ENCODE measurements around the gene MRPS2.

The MRPS2 gene

GRCh38 chr9:135471791-135472640 is 28.5 kb upstream of the MRPS2 start:
- Histone ChIP-seq H3K9me2 (ENCODE audit: low read depth, low read length) (no peaks in the 10 kb centered on the region), H3K4me2 (ENCODE audit: low read length) (no peak overlapping the region), H2AFZ (ENCODE audit: low read length) (no peak overlapping the region), H3F3A (ENCODE audit: insufficient read depth, low read length) (no peaks in the 10 kb centered on the region), H3K27me3 (ENCODE audit: insufficient read depth, low read length) (no peaks in the 10 kb centered on the region; the same call in 1 of the 2 replicates), H3K9ac (ENCODE audit: low read length) (no peak overlapping the region), H4K20me1 (ENCODE audit: insufficient read depth, low read length) (no peaks in the 10 kb centered on the region), H3K9me3 (ENCODE audit: low read length) (no peaks in the 10 kb centered on the region), H3K27ac (ENCODE audit: low read depth, low read length, poor library complexity, severe bottlenecking) (no peak overlapping the region), H3K36me3 (ENCODE audit: insufficient read depth, low read length) (no peaks in the 10 kb centered on the region), H3K4me3 (ENCODE audit: low read depth, low read length, poor library complexity, severe bottlenecking) (no peak overlapping the region), H3K79me2 (ENCODE audit: insufficient read depth, low read length) (no peaks in the 10 kb centered on the region), H3K4me1 (ENCODE audit: insufficient read depth, low read length, severe bottlenecking) (no peaks in the 10 kb centered on the region)
- TF ChIP-seq CTCF (IDR thresholded peaks at IDR 0.05; ENCODE audit: low read length) (no peak), EZH2 (IDR thresholded peaks at IDR 0.05; ENCODE audit: borderline replicate concordance, low read length) (no peak)

GRCh38 chr9:135473972-135474543 is 26.4 kb upstream of the MRPS2 start:
- no peak overlapping the region for H3K4me2 ChIP-seq (ENCODE audit: low read length)
- no peak overlapping the region for H3K27ac ChIP-seq (ENCODE audit: low read depth, low read length, poor library complexity, severe bottlenecking)
- no peaks in the 10 kb centered on the region for H3K9me2 ChIP-seq (ENCODE audit: low read depth, low read length)
- no peaks in the 10 kb centered on the region; the same call in 1 of the 2 replicates for H3K27me3 ChIP-seq (ENCODE audit: insufficient read depth, low read length)
- no peaks in the 10 kb centered on the region for H3F3A ChIP-seq (ENCODE audit: insufficient read depth, low read length)
- H3K4me1 ChIP-seq (ENCODE audit: insufficient read depth, low read length, severe bottlenecking) = no peaks in the 10 kb centered on the region
- no peak overlapping the region for H3K9ac ChIP-seq (ENCODE audit: low read length)
- H3K9me3 ChIP-seq (ENCODE audit: low read length) = no peaks in the 10 kb centered on the region
- H4K20me1 ChIP-seq (ENCODE audit: insufficient read depth, low read length) = no peaks in the 10 kb centered on the region
- H3K79me2 ChIP-seq (ENCODE audit: insufficient read depth, low read length) = no peaks in the 10 kb centered on the region
- H3K4me3 ChIP-seq (ENCODE audit: low read depth, low read length, poor library complexity, severe bottlenecking) = no peak overlapping the region
- no peak for TF ChIP-seq CTCF (IDR thresholded peaks at IDR 0.05; ENCODE audit: low read length)
- TF ChIP-seq EZH2 (IDR thresholded peaks at IDR 0.05; ENCODE audit: borderline replicate concordance, low read length) = no peak
- no peaks in the 10 kb centered on the region for H3K36me3 ChIP-seq (ENCODE audit: insufficient read depth, low read length)
- no peak overlapping the region for H2AFZ ChIP-seq (ENCODE audit: low read length)

- Histone ChIP-seq H3K4me2 (ENCODE audit: low read length) (no peak overlapping the region), H4K20me1 (ENCODE audit: insufficient read depth, low read length) (no peaks in the 10 kb centered on the region), H3F3A (ENCODE audit: insufficient read depth, low read length) (no peaks in the 10 kb centered on the region), H3K9me3 (ENCODE audit: low read length) (no peaks in the 10 kb centered on the region), H3K9me2 (ENCODE audit: low read depth, low read length) (no peaks in the 10 kb centered on the region), H3K4me1 (ENCODE audit: insufficient read depth, low read length, severe bottlenecking) (no peaks in the 10 kb centered on the region), H3K36me3 (ENCODE audit: insufficient read depth, low read length) (no peaks in the 10 kb centered on the region), H3K4me3 (ENCODE audit: low read depth, low read length, poor library complexity, severe bottlenecking) (no peak overlapping the region), H3K9ac (ENCODE audit: low read length) (no peak overlapping the region), H3K79me2 (ENCODE audit: insufficient read depth, low read length) (no peaks in the 10 kb centered on the region), H2AFZ (ENCODE audit: low read length) (no peak overlapping the region), H3K27me3 (ENCODE audit: insufficient read depth, low read length) (no peaks in the 10 kb centered on the region), H3K27ac (ENCODE audit: low read depth, low read length, poor library complexity, severe bottlenecking) (no peak overlapping the region)
- no peak for TF ChIP-seq EZH2 (IDR thresholded peaks at IDR 0.05; ENCODE audit: borderline replicate concordance, low read length)
- TF ChIP-seq CTCF (IDR thresholded peaks at IDR 0.05; ENCODE audit: low read length) = peak; percentile 42; the same call in 1 of the 2 replicates
These were observed 25.6 kb upstream of the MRPS2 start for GRCh38 chr9:135474915-135475314.
